Right cardiac atrium (tissue), 5 donors: ENCODE data around the gene SIVA1. TPM values are rescaled to one million over a fixed set of nuclear protein-coding genes. Genes with fewer than 3 reads are reported as not detected.

Source experiments
- ATAC-seq, 2 donors: fragments of 200-7000 bp; cut with Tn5 transposase; one replicate each; pipeline versions ENCODE4 v1.8.0 to v1.9.1; 2020; ENCODE audit warnings: moderate library complexity in 2 of 2, mild to moderate bottlenecking in 1 of 2
- DNase-seq, 3 donors: peaks; one replicate each; pipeline ENCODE4 v3.0.0-alpha.2; 2020
- H3K27ac ChIP-seq: one replicate; pipeline ENCODE4 v1.5.1; 2013; ENCODE audit warnings: mild to moderate bottlenecking, low read length, control low read depth, moderate library complexity
- H3K27me3 ChIP-seq: one replicate; pipeline ENCODE4 v1.6.1; 2013; ENCODE audit not compliant: control insufficient read depth, insufficient read depth
- H3K4me1 ChIP-seq: one replicate; pipeline ENCODE4 v1.6.1; 2013; ENCODE audit warnings: low read length; ENCODE audit not compliant: control insufficient read depth, insufficient read depth
- H3K4me3 ChIP-seq: one replicate; pipeline ENCODE4 v1.5.1; 2013; ENCODE audit warnings: low read length, control low read depth
- H3K9me3 ChIP-seq: one replicate; pipeline ENCODE4 v1.6.1; 2013; ENCODE audit warnings: low read length; ENCODE audit not compliant: control insufficient read depth
- WGBS: extraction: QIAGEN DNeasy Blood & Tissue Kit; methylation state at CpG from one replicate; pipeline ENCODE4 v1.1.7; 2013; 5-methylcytosine and 5-hydroxymethylcytosine counted together
- intact Hi-C, 4 donors: fragments of 100-400 bp; cut with DNase I; formaldehyde crosslinking; loops; one replicate each; pipeline versions ENCODE4 v1.11.0 to v1.14.0; 2022 to 2023
- polyA plus RNA-seq: library from polyadenylated mRNA; stranded (reverse); fragments of 200-250 nt; gene quantifications from one replicate; pipeline ENCODE4 v1.2.3, GENCODE V29; 2013
- total RNA-seq, 4 donors: library from RNA; stranded (reverse); fragmentation: NEBNext Ultra II Directional; extraction: Animal tissue kit (Norgen Biotek cat#: 25700); gene quantifications; one replicate each; pipeline ENCODE4 v1.2.1, GENCODE V29; 2021
- donor health status: healthy with polysubstance abuse.
- donor health status: DM: no; HTN: yes; CAD: no.
- donor health status: DM: no; HTN: no; CAD: no.
- donor health status: DM: no; HTN: yes; CAD: no; lungs with severe emphysema.
- donor health status: DM: yes; HTN: yes; CAD: no.

SIVA1 gene
- total and polyA plus RNA-seq, 5 donors = 74.6 to 201 (median 85.1) TPM

- H3K27ac ChIP-seq = peak overlapping the region; percentile 79
- no peak overlapping the region for H3K4me3 ChIP-seq
- DNase-seq = peak; percentile 94 to 97 (median 96)
- no peaks in the 10 kb centered on the region for H3K27me3 ChIP-seq
- intact Hi-C loops = no loop called here
- peaks cover 25% of the 10 kb centered on the region for H3K4me1 ChIP-seq
- 29% methylated on average over 26 of the region's 26 CpGs for WGBS
- peak; percentile 86 to 88 for ATAC-seq
- no peaks in the 10 kb centered on the region for H3K9me3 ChIP-seq
These were observed 16.9 kb upstream of the SIVA1 start for GRCh38 chr14:104735830-104736642.

DNA sequence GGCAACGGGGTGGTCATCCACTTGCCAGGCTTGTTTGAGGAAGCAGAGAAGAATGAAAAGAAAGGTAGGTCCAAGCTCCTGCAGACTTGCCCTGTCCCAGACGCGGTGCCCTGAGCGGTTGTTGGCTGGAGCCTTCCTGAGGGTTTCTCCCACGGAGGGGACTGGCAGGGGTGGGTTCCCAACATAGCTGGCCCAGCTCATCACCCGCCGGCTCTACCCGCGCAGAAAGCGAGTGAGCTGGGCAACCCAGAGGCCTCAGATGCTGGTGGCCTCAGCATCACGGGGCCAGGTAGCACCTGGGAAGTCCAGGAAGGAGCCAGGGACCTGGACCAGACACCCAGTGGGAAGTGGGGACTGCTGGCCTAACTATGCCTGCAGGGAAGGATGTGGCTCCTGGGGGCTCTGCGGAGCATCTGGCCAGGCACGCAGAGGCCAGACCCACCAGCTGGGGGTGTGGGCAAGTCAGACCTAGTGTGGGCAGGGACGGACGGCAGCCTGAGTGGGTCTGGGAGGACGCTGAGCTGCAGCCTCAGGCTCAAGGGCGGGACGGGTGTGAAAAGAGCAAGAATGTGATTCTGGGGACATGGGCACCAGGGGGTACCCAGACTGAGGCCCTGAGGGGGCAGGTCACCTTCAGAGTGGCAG, 14.4 kb upstream of the SIVA1 start:
- Histone ChIP-seq H3K4me1 (peaks cover 20% of the 10 kb centered on the region), H3K27ac (no peak overlapping the region), H3K9me3 (no peaks in the 10 kb centered on the region), H3K4me3 (no peak overlapping the region), H3K27me3 (no peaks in the 10 kb centered on the region)
- intact Hi-C loops = no loop called here
- ATAC-seq (no peak), DNase-seq (peak in 1 of 3 donors; percentile 57)
- WGBS = 93% methylated on average over 18 of the region's 18 CpGs

DNA sequence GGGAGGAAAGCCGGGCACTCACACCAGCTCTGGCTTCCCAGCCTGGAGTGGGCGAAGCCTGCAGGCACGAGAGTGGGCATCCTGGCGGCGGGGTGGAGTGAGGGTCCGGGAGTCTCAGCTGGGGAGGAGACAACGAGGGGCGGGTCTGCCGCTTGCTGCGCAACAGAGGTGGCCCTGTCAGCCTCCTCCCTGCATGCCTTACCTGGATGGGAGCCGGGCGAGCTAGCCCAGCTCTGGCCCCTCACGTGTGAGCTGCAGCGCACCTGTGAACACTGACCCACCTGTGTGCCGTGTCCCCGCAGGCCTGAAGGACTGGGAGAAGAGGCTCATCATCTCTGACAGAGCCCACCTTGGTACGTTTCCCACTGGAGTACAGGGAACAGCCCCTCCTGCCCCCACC, 13.9 kb upstream of the SIVA1 start:
- ATAC-seq (no peak), DNase-seq (peak in 2 of 3 donors; percentile 52 to 62)
- H3K27ac ChIP-seq = no peak overlapping the region
- H3K4me1 ChIP-seq = peaks cover 15% of the 10 kb centered on the region
- 93% methylated on average over 17 of the region's 17 CpGs for WGBS
- no peaks in the 10 kb centered on the region for H3K27me3 ChIP-seq
- H3K9me3 ChIP-seq = no peaks in the 10 kb centered on the region
- H3K4me3 ChIP-seq = no peak overlapping the region
- intact Hi-C loops = no loop called here

GRCh38 chr14:104739546-104740516, 13.1 kb upstream of the SIVA1 start:
- no peak overlapping the region for H3K27ac ChIP-seq
- H3K9me3 ChIP-seq = no peaks in the 10 kb centered on the region
- H3K4me1 ChIP-seq = peaks cover 12% of the 10 kb centered on the region
- 89% methylated on average over 29 of the region's 29 CpGs for WGBS
- no peak overlapping the region for H3K4me3 ChIP-seq
- no peaks in the 10 kb centered on the region for H3K27me3 ChIP-seq
- peak in 1 of 3 donors; percentile 29 for DNase-seq
- ATAC-seq = no peak
- intact Hi-C loops = no loop called here

GRCh38 chr14:104741108-104741802, 11.7 kb upstream of the SIVA1 start:
- Histone ChIP-seq H3K27ac (no peak overlapping the region), H3K4me3 (no peak overlapping the region), H3K4me1 (no peaks in the 10 kb centered on the region), H3K27me3 (no peaks in the 10 kb centered on the region), H3K9me3 (no peaks in the 10 kb centered on the region)
- DNase-seq (peak; percentile 14 to 59 (median 38)), ATAC-seq (no peak)
- whole genome bisulfite sequencing = 94% methylated on average over 29 of the region's 29 CpGs
- intact Hi-C loops = no loop called here

GRCh38 chr14:104741803-104742251, 11.1 kb upstream of the SIVA1 start:
- Histone ChIP-seq H3K4me1 (no peaks in the 10 kb centered on the region), H3K27me3 (no peaks in the 10 kb centered on the region), H3K4me3 (no peak overlapping the region), H3K9me3 (no peaks in the 10 kb centered on the region), H3K27ac (no peak overlapping the region)
- WGBS = 92% methylated on average over 23 of the region's 23 CpGs
- ATAC-seq (no peak), DNase-seq (peak; percentile 13 to 55 (median 49))
- intact Hi-C loops = no loop called here

GRCh38 chr14:104742586-104743455, 10.1 kb upstream of the SIVA1 start:
- H3K27ac ChIP-seq = no peak overlapping the region
- no peaks in the 10 kb centered on the region for H3K9me3 ChIP-seq
- no peaks in the 10 kb centered on the region for H3K4me1 ChIP-seq
- H3K27me3 ChIP-seq = no peaks in the 10 kb centered on the region
- no peak overlapping the region for H3K4me3 ChIP-seq
- DNase-seq (peak; percentile 14 to 56 (median 56)), ATAC-seq (no peak)
- intact Hi-C loops = no loop called here
- WGBS = 88% methylated on average over 32 of the region's 32 CpGs

- H3K9me3 ChIP-seq = no peaks in the 10 kb centered on the region
- H3K4me3 ChIP-seq = no peak overlapping the region
- WGBS = 91% methylated on average over 28 of the region's 28 CpGs
- H3K27ac ChIP-seq = no peak overlapping the region
- ATAC-seq (no peak), DNase-seq (peak; percentile 7 to 66 (median 38))
- H3K4me1 ChIP-seq = no peaks in the 10 kb centered on the region
- intact Hi-C loops = no loop called here
- H3K27me3 ChIP-seq = no peaks in the 10 kb centered on the region
These were observed 9.2 kb upstream of the SIVA1 start for GRCh38 chr14:104743461-104744380.

DNA sequence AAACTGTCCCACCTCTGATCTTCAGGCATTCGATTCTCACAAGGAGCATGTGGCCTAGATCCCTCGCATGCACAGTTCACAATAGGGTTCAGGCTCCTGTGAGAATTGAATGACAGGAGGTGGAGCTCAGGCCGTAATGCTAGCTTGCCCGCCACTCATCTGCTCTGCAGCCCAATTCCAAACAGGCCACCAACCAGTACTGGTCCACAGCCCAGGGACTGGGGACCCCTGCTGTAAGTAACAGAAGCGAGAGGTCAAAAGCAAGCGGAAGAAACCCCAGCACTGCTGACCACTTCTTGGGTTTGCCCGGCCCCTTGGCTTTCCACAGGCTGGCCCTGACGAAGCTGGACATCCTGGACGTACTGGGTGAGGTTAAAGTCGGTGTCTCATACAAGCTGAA, 8.5 kb upstream of the SIVA1 start:
- WGBS = 95% methylated on average over 10 of the region's 10 CpGs
- H3K9me3 ChIP-seq = no peaks in the 10 kb centered on the region
- H3K27me3 ChIP-seq = no peaks in the 10 kb centered on the region
- H3K27ac ChIP-seq = no peak overlapping the region
- peak in 2 of 3 donors; percentile 10 to 26 for DNase-seq
- ATAC-seq = no peak
- H3K4me3 ChIP-seq = no peak overlapping the region
- intact Hi-C loops = no loop called here
- H3K4me1 ChIP-seq = no peaks in the 10 kb centered on the region
